Liver (tissue), 9 donors: Measurements from ENCODE around the gene OR52M1. TPM values are rescaled to one million over a fixed set of nuclear protein-coding genes. Genes with fewer than 3 reads are reported as not detected.

Experiments
- DNase-seq: peaks from one replicate; pipeline ENCODE4 v3.0.0-alpha.2; 2017; ENCODE audit warnings: low spot score
- H3K27ac ChIP-seq, 2 donors: one replicate each; pipeline ENCODE4 v1.7.0; 2013; ENCODE audit warnings: inconsistent platforms in 2 of 2, low read length in 2 of 2, control low read depth in 1 of 2, low read depth in 1 of 2, mild to moderate bottlenecking in 1 of 2
- H3K27me3 ChIP-seq, 4 donors: one replicate each; pipeline versions ENCODE4 v1.6.1 to v1.7.0; 2013; ENCODE audit warnings: low read length in 3 of 4, inconsistent platforms in 1 of 4, mild to moderate bottlenecking in 1 of 4, moderate library complexity in 1 of 4; ENCODE audit not compliant: control insufficient read depth in 4 of 4, insufficient read depth in 4 of 4
- H3K36me3 ChIP-seq, 4 donors: one replicate each; pipeline versions ENCODE4 v1.6.1 to v1.7.0; 2013; ENCODE audit warnings: low read length in 3 of 4, mild to moderate bottlenecking in 3 of 4, low read depth in 1 of 4, moderate library complexity in 1 of 4; ENCODE audit not compliant: control insufficient read depth in 4 of 4, insufficient read depth in 3 of 4
- H3K4me1 ChIP-seq, 4 donors: one replicate each; pipeline versions ENCODE4 v1.6.1 to v1.7.0; 2013; ENCODE audit warnings: low read length in 3 of 4, mild to moderate bottlenecking in 3 of 4, moderate library complexity in 1 of 4; ENCODE audit not compliant: control insufficient read depth in 4 of 4, insufficient read depth in 4 of 4
- H3K4me3 ChIP-seq, 3 donors: one replicate each; pipeline versions ENCODE4 v1.6.1 to v1.7.0; 2013; ENCODE audit warnings: low read length in 3 of 3, control low read depth in 1 of 3, low read depth in 1 of 3, mild to moderate bottlenecking in 1 of 3
- H3K9ac ChIP-seq, 2 donors: one replicate each; pipeline ENCODE4 v1.7.0; 2013; ENCODE audit warnings: low read length in 2 of 2, mild to moderate bottlenecking in 2 of 2, moderate library complexity in 2 of 2, control low read depth in 1 of 2, low read depth in 1 of 2
- H3K9me3 ChIP-seq, 4 donors: one replicate each; pipeline versions ENCODE4 v1.6.1 to v1.7.0; 2013; ENCODE audit warnings: low read length in 3 of 4; ENCODE audit not compliant: control insufficient read depth in 4 of 4
- EGR1 ChIP-seq, 2 donors: IDR thresholded peaks; 2 replicates each; pipeline ENCODE4 v1.6.1; 2016 to 2018; ENCODE audit warnings: antibody characterized with exemption in 2 of 2, low read depth in 2 of 2
- FOXA1 ChIP-seq: IDR thresholded peaks from 2 replicates; pipeline ENCODE4 v1.6.1; 2016; ENCODE audit warnings: antibody characterized with exemption
- FOXA2 ChIP-seq: IDR thresholded peaks from 2 replicates; pipeline ENCODE4 v1.6.1; 2016; ENCODE audit warnings: antibody characterized with exemption
- GABPA ChIP-seq, 2 donors: IDR thresholded peaks in 1 of 2; conservative IDR thresholded peaks in 1 of 2; 2 replicates each; pipeline ENCODE4 v1.6.1; 2016; ENCODE audit warnings: antibody characterized with exemption in 2 of 2, mild to moderate bottlenecking in 1 of 2, moderate library complexity in 1 of 2
- HNF4A ChIP-seq, 2 donors: conservative IDR thresholded peaks; 2 replicates each; pipeline ENCODE4 v1.6.1; 2016; ENCODE audit warnings: antibody characterized with exemption in 2 of 2, mild to moderate bottlenecking in 2 of 2
- JUND ChIP-seq, 2 donors: IDR thresholded peaks; 2 replicates each; pipeline ENCODE4 v1.6.1; 2016; ENCODE audit warnings: antibody characterized with exemption in 2 of 2
- NR2F2 ChIP-seq: IDR thresholded peaks from 2 replicates; pipeline ENCODE4 v1.6.1; 2016; ENCODE audit warnings: antibody characterized with exemption
- RAD21 ChIP-seq, 2 donors: IDR thresholded peaks; 2 replicates each; pipeline ENCODE4 v1.6.1; 2016; ENCODE audit warnings: antibody characterized with exemption in 2 of 2, mild to moderate bottlenecking in 2 of 2
- RXRA ChIP-seq, 2 donors: IDR thresholded peaks; 2 replicates each; pipeline ENCODE4 v1.6.1; 2017 to 2018; ENCODE audit warnings: antibody characterized with exemption in 2 of 2, mild to moderate bottlenecking in 1 of 2
- SP1 ChIP-seq: IDR thresholded peaks from 2 replicates; pipeline ENCODE4 v1.6.1; 2018; ENCODE audit warnings: antibody characterized with exemption, mild to moderate bottlenecking
- TAF1 ChIP-seq: conservative IDR thresholded peaks from 2 replicates; pipeline ENCODE4 v1.6.1; 2016; ENCODE audit warnings: antibody characterized with exemption, mild to moderate bottlenecking
- YY1 ChIP-seq: IDR thresholded peaks from 2 replicates; pipeline ENCODE4 v1.6.1; 2016; ENCODE audit warnings: antibody characterized with exemption, mild to moderate bottlenecking
- WGBS: extraction: QIAGEN DNeasy Blood & Tissue Kit; methylation state at CpG from one replicate; pipeline ENCODE4 v1.1.7; 2013; 5-methylcytosine and 5-hydroxymethylcytosine counted together
- polyA plus RNA-seq, 2 donors: library from polyadenylated mRNA; stranded (reverse) in 1 of 2; unstranded in 1 of 2; fragments of 200-250 nt in 1 of 2; fragments of >200 nt in 1 of 2; fragmentation: Nextera tagmentation in 1 of 2; extraction: Ambion mirVana in 1 of 2; gene quantifications; one replicate each; pipeline versions ENCODE4 v1.2.1 to v1.2.3, GENCODE V29; 2013 to 2015
- total RNA-seq, 2 donors: library from RNA; depleted of rRNA; stranded (reverse); fragments of >200 nt; gene quantifications; one replicate each; pipeline ENCODE4 v1.2.3, GENCODE V29; 2014
- TF ChIP-seq, protein P1 (sequence below): IDR thresholded peaks from 2 replicates; pipeline ENCODE4 v1.6.1; 2016; ENCODE audit warnings: antibody characterized with exemption
- TF ChIP-seq, protein P2 (sequence below): fragments of 150-350 bp; IDR thresholded peaks from 2 replicates; pipeline ENCODE4 v1.5.1; 2017; ENCODE audit warnings: improper control_type of control experiment, low read depth, low read length; ENCODE audit not compliant: missing input control
- TF ChIP-seq, protein P3 (sequence below): IDR thresholded peaks from 2 replicates; pipeline ENCODE4 v1.6.1; 2016; ENCODE audit warnings: antibody characterized with exemption
- TF ChIP-seq, protein P4 (sequence below): IDR thresholded peaks from 2 replicates; pipeline ENCODE4 v1.6.1; 2016; ENCODE audit warnings: antibody characterized with exemption, mild to moderate bottlenecking
- TF ChIP-seq, protein P5 (sequence below): IDR thresholded peaks from 2 replicates; pipeline ENCODE4 v1.6.1; 2016; ENCODE audit warnings: antibody characterized with exemption
- donor health status: healthy.
- donor health status: healthy.
- donor health status: healthy.
- donor health status: healthy.
- donor health status: healthy.

The OR52M1 gene
- total and polyA plus RNA-seq, 4 donors: not detected

DNA sequence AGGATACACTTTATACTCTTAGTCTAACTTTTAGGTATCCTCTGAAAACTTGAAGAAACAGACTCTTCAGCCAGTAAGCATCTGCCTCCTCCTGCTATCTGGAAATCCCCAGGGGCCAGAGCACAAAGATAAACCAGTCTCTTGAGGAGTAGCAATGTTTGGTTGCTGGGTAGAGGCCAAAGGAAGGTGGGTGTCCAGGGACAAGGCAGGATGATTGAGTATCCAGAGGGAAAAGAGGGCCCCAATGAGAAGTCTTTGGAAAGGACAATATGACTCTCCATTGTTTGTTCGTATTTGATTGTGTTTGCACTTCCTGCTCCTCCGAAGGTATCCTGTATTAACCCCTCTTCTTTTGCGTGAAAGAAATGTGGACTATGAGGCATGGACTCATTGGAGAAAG, 44.0 kb downstream of the OR52M1 start:
- H3K36me3 ChIP-seq: no peaks in the 10 kb centered on the region
- no peak overlapping the region for H3K9ac ChIP-seq
- WGBS: 70% methylated on average over 3 of the region's 3 CpGs
- H3K9me3 ChIP-seq: no peaks in the 10 kb centered on the region
- no peak overlapping the region for H3K27ac ChIP-seq
- H3K27me3 ChIP-seq: no peaks in the 10 kb centered on the region
- no peak overlapping the region for H3K4me3 ChIP-seq
- no peak for DNase-seq
- TF ChIP-seq NR2F2 (no peak), EGR1 (IDR thresholded peaks at IDR 0.05; ENCODE audit: low read depth in 2 of 2) (no peak), HNF4A (conservative IDR thresholded peaks at IDR 0.05) (no peak), YY1 (no peak), FOXA2 (no peak), RAD21 (IDR thresholded peaks at IDR 0.05) (no peak), FOXA1 (no peak), RXRA (IDR thresholded peaks at IDR 0.05) (no peak), GABPA (IDR thresholded peaks at IDR 0.05 in 1 of 2, conservative IDR thresholded peaks at IDR 0.05 in 1 of 2) (no peak), TAF1 (no peak)
- TF ChIP-seq, protein P1, sequence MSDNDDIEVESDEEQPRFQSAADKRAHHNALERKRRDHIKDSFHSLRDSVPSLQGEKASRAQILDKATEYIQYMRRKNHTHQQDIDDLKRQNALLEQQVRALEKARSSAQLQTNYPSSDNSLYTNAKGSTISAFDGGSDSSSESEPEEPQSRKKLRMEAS: no peak
- TF ChIP-seq, protein P2, sequence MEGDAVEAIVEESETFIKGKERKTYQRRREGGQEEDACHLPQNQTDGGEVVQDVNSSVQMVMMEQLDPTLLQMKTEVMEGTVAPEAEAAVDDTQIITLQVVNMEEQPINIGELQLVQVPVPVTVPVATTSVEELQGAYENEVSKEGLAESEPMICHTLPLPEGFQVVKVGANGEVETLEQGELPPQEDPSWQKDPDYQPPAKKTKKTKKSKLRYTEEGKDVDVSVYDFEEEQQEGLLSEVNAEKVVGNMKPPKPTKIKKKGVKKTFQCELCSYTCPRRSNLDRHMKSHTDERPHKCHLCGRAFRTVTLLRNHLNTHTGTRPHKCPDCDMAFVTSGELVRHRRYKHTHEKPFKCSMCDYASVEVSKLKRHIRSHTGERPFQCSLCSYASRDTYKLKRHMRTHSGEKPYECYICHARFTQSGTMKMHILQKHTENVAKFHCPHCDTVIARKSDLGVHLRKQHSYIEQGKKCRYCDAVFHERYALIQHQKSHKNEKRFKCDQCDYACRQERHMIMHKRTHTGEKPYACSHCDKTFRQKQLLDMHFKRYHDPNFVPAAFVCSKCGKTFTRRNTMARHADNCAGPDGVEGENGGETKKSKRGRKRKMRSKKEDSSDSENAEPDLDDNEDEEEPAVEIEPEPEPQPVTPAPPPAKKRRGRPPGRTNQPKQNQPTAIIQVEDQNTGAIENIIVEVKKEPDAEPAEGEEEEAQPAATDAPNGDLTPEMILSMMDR: no peak
- TF ChIP-seq, protein P3, sequence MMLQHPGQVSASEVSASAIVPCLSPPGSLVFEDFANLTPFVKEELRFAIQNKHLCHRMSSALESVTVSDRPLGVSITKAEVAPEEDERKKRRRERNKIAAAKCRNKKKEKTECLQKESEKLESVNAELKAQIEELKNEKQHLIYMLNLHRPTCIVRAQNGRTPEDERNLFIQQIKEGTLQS: no peak
- TF ChIP-seq, protein P4, sequence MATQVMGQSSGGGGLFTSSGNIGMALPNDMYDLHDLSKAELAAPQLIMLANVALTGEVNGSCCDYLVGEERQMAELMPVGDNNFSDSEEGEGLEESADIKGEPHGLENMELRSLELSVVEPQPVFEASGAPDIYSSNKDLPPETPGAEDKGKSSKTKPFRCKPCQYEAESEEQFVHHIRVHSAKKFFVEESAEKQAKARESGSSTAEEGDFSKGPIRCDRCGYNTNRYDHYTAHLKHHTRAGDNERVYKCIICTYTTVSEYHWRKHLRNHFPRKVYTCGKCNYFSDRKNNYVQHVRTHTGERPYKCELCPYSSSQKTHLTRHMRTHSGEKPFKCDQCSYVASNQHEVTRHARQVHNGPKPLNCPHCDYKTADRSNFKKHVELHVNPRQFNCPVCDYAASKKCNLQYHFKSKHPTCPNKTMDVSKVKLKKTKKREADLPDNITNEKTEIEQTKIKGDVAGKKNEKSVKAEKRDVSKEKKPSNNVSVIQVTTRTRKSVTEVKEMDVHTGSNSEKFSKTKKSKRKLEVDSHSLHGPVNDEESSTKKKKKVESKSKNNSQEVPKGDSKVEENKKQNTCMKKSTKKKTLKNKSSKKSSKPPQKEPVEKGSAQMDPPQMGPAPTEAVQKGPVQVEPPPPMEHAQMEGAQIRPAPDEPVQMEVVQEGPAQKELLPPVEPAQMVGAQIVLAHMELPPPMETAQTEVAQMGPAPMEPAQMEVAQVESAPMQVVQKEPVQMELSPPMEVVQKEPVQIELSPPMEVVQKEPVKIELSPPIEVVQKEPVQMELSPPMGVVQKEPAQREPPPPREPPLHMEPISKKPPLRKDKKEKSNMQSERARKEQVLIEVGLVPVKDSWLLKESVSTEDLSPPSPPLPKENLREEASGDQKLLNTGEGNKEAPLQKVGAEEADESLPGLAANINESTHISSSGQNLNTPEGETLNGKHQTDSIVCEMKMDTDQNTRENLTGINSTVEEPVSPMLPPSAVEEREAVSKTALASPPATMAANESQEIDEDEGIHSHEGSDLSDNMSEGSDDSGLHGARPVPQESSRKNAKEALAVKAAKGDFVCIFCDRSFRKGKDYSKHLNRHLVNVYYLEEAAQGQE: no peak
- H3K4me1 ChIP-seq: no peaks in the 10 kb centered on the region

DNA sequence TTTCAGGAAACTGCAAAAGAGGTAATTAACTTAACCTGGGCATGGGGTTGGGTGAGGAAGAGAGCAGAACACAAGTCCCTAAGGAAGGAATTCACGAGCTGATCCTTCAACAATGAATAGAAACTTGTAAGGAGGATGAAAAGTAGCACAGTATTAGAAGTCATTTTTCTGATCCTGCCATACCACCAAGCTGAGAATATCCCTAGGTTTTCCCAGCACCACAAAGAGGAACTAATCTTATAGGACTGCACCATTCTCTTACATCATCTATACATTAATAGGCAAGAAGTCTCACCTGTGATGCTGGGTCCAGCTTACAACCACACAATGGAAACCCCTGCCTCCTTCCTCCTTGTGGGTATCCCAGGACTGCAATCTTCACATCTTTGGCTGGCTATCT, 48.7 kb downstream of the OR52M1 start, which contains the start of gene OR52I1:
Gene OR52I1 (plus strand): TSS at position 301 of the 400 bp plus-strand sequence. CDS start 0 bp downstream, at position 301.
- Histone ChIP-seq H3K36me3 (peaks cover 0 to 10% (median 7%) of the 10 kb centered on the region in 4 donors), H3K4me3 (no peak within 1 kb of the TSS), H3K27me3 (no peaks in the 10 kb centered on the region), H3K9me3 (no peaks in the 10 kb centered on the region), H3K4me1 (no peaks in the 10 kb centered on the region), H3K9ac (no peak within 1 kb of the TSS), H3K27ac (no peak within 1 kb of the TSS)
- DNase-seq: no peak
- 86% methylated on average over 1 of the region's 1 CpG for WGBS
- TF ChIP-seq, protein P5, sequence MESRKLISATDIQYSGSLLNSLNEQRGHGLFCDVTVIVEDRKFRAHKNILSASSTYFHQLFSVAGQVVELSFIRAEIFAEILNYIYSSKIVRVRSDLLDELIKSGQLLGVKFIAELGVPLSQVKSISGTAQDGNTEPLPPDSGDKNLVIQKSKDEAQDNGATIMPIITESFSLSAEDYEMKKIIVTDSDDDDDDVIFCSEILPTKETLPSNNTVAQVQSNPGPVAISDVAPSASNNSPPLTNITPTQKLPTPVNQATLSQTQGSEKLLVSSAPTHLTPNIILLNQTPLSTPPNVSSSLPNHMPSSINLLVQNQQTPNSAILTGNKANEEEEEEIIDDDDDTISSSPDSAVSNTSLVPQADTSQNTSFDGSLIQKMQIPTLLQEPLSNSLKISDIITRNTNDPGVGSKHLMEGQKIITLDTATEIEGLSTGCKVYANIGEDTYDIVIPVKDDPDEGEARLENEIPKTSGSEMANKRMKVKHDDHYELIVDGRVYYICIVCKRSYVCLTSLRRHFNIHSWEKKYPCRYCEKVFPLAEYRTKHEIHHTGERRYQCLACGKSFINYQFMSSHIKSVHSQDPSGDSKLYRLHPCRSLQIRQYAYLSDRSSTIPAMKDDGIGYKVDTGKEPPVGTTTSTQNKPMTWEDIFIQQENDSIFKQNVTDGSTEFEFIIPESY: no peak
- TF ChIP-seq GABPA (IDR thresholded peaks at IDR 0.05 in 1 of 2, conservative IDR thresholded peaks at IDR 0.05 in 1 of 2): no peak
- no peak for TF ChIP-seq FOXA1
- TF ChIP-seq SP1: no peak
- no peak for TF ChIP-seq JUND (IDR thresholded peaks at IDR 0.05)
- no peak for TF ChIP-seq NR2F2

Other genes starting within 250 kb of the OR52M1 start
- not detected for gene OR52B4, start 176.8 kb upstream of the OR52M1 start, total RNA-seq
- not detected for gene OR52B4, start 176.8 kb upstream of the OR52M1 start, polyA plus RNA-seq
- gene TRIM21, start 151.5 kb upstream of the OR52M1 start, total RNA-seq: 10 to 100 TPM; 11.5 to 14.9 TPM
- 10 to 100 TPM in 1 of 2 donors, 1 to 10 TPM in 1; 8.0 to 13.4 TPM for gene TRIM21, start 151.5 kb upstream of the OR52M1 start, polyA plus RNA-seq
- gene OR52K2, start 95.9 kb upstream of the OR52M1 start, total RNA-seq: not detected
- gene OR52K2, start 95.9 kb upstream of the OR52M1 start, polyA plus RNA-seq: under 1 TPM in 1 of 2 donors, not detected in 1; 0.15 TPM
- under 1 TPM in 1 of 2 donors, not detected in 1; under 0.01 TPM for gene OR52K1, start 62.5 kb upstream of the OR52M1 start, total RNA-seq
- gene OR52K1, start 62.5 kb upstream of the OR52M1 start, polyA plus RNA-seq: not detected
- under 1 TPM in 1 of 2 donors, not detected in 1; under 0.01 TPM for gene OR52I2, start 36.6 kb downstream of the OR52M1 start, total RNA-seq
- not detected for gene OR52I2, start 36.6 kb downstream of the OR52M1 start, polyA plus RNA-seq
- not detected for gene OR52I1, start 48.8 kb downstream of the OR52M1 start, total RNA-seq
- gene OR52I1, start 48.8 kb downstream of the OR52M1 start, polyA plus RNA-seq: not detected
- 10 to 100 TPM in 1 of 2 donors, 1 to 10 TPM in 1; 4.9 to 11.2 TPM for gene TRIM68, start 63.0 kb downstream of the OR52M1 start, total RNA-seq
- 1 to 10 TPM; 2.6 to 6.0 TPM for gene TRIM68, start 63.0 kb downstream of the OR52M1 start, polyA plus RNA-seq
- not detected for gene OR51D1, start 92.3 kb downstream of the OR52M1 start, total RNA-seq
- not detected for gene OR51D1, start 92.3 kb downstream of the OR52M1 start, polyA plus RNA-seq
- under 1 TPM; 0.05 to 0.08 TPM for gene OR51E1, start 98.8 kb downstream of the OR52M1 start, total RNA-seq
- not detected for gene OR51E1, start 98.8 kb downstream of the OR52M1 start, polyA plus RNA-seq
- gene OR51E2, start 152.7 kb downstream of the OR52M1 start, total RNA-seq: not detected
- not detected for gene OR51E2, start 152.7 kb downstream of the OR52M1 start, polyA plus RNA-seq
- not detected for gene MMP26, start 159.6 kb downstream of the OR52M1 start, total RNA-seq
- not detected for gene MMP26, start 159.6 kb downstream of the OR52M1 start, polyA plus RNA-seq
- gene OR51F1, start 224.7 kb downstream of the OR52M1 start, total RNA-seq: not detected
- gene OR51F1, start 224.7 kb downstream of the OR52M1 start, polyA plus RNA-seq: not detected